ENCODE data around the gene OR1M1. TPM values are rescaled to one million over a fixed set of nuclear protein-coding genes. Genes with fewer than 3 reads are reported as not detected.
"Not testable (repeated sequence)": the region's sequence is repeated elsewhere in the genome, so short reads cannot be mapped to it uniquely, and the experiment has no call there.

Gene OR1M1, protein sequence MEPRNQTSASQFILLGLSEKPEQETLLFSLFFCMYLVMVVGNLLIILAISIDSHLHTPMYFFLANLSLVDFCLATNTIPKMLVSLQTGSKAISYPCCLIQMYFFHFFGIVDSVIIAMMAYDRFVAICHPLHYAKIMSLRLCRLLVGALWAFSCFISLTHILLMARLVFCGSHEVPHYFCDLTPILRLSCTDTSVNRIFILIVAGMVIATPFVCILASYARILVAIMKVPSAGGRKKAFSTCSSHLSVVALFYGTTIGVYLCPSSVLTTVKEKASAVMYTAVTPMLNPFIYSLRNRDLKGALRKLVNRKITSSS
- total RNA-seq: not detected

DNA sequence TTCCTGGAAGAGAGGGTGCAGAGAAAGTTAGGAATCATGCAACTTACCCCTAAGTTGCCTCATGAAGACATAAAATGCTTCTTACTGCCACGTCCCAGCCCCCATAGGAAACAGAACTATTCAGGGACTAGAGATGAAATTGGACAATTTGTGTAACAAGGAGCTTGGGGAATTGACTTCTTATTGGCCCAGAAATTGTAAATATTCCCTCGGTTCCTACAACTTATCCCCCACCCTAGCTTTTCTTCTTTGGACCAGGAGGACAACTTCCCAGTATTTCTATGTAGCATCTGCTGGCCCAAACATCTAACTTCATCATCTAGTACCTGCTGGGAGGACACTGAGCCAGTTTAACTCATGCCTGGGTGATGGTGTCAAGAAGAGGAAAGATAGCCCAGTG, at the start of gene OR1M1:
OR1M1 (plus strand) TSS at position 301 of the 400 bp plus-strand sequence. CDS start 6,184 bp downstream, outside the sequence.
- H3K4me3 Mint-ChIP-seq: no peak within 1 kb of the TSS
- H3K27me3 Mint-ChIP-seq: peaks cover 2% of the 10 kb centered on the region
- H3K9me3 Mint-ChIP-seq (ENCODE audit: low read depth): no peaks in the 10 kb centered on the region
- no peaks in the 10 kb centered on the region for H3K36me3 Mint-ChIP-seq
- DNase-seq: no peak
- no peak for ATAC-seq
- H3K27ac Mint-ChIP-seq: no peak within 1 kb of the TSS
- CTCF ChIA-PET: no interaction called here
- no peaks in the 10 kb centered on the region for H3K4me1 Mint-ChIP-seq

DNA sequence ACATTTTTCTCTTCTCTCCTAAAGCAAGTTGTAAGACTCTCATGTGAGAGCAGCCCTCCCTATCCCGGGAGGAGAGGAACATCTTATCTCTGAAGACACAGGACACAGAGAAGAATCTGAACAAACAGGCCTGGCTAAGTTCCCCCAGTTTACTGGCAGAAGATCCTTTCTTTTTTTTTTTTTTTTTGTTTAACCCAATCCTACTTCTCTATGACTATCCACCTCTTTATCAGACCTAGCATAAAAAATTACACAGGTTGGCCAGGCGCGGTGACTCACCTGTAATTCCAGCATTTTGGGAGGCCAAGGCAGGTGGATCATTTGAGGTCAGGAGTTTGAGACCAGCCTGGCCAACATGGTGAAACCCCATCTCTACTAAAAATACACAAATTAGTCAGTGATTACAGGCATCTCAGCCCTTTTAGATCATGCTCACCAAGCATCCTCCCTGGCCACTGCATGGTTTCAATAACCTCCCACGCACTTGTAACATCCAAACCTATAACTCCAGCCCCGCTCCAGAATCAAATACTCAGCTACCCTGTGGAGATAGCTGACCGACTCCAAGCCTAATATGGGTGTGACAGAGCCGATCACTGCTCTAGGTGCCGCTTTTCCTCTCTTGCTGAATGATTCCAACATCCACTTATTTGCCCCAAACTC, 49.3 kb upstream of the OR1M1 start:
- H3K4me3 Mint-ChIP-seq: no peak overlapping the region
- H3K27ac Mint-ChIP-seq: no peak overlapping the region
- H3K4me1 Mint-ChIP-seq: no peaks in the 10 kb centered on the region
- H3K9me3 Mint-ChIP-seq (ENCODE audit: low read depth): no peaks in the 10 kb centered on the region
- H3K27me3 Mint-ChIP-seq: no peaks in the 10 kb centered on the region
- ATAC-seq (no peak), DNase-seq (no peak)
- CTCF ChIA-PET: no interaction called here
- H3K36me3 Mint-ChIP-seq: no peaks in the 10 kb centered on the region

DNA sequence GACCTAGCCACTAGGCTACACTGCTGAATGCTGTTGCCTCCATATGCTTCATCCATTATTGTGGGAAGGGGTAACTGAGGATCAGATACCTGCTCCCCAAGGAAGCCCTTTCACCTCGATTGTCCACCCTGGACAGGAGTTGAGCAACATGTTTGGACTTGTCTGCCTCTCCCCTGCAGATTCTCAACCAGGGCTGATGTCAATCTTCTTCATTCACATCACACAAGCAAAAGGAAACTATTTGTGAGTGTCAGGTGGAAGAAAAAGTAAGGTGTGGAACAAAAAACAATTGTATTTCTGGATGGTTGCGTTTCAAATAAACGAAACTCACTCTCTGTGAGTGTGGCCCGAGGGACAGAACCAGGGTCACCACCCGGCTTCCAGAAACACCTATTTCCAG, 47.1 kb upstream of the OR1M1 start:
- DNase-seq (no peak), ATAC-seq (no peak)
- H3K4me3 Mint-ChIP-seq: no peak overlapping the region
- no peaks in the 10 kb centered on the region for H3K4me1 Mint-ChIP-seq
- no peaks in the 10 kb centered on the region for H3K36me3 Mint-ChIP-seq
- no peaks in the 10 kb centered on the region for H3K9me3 Mint-ChIP-seq (ENCODE audit: low read depth)
- CTCF ChIA-PET: no interaction called here
- H3K27me3 Mint-ChIP-seq: no peaks in the 10 kb centered on the region
- H3K27ac Mint-ChIP-seq: no peak overlapping the region

DNA sequence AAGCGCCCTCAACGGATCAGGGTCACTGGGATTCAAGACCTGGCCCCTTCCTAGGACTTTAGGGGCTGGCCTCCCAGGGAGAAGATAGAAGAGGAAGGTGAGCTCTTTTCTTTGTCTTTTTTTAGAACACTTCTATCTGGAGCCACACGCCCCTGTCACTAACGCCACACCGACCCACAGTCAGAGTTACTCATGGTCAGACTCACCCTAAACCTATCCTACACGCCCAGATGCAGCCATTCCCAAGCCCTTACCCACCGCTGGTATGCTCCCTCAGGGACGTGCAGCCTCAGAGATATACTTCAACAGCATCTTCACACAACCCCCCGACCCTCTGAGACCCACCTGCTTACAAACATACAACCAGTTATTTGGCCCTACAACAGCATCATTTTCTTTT, 46.7 kb upstream of the OR1M1 start:
- H3K4me1 Mint-ChIP-seq: no peaks in the 10 kb centered on the region
- ATAC-seq: no peak

DNA sequence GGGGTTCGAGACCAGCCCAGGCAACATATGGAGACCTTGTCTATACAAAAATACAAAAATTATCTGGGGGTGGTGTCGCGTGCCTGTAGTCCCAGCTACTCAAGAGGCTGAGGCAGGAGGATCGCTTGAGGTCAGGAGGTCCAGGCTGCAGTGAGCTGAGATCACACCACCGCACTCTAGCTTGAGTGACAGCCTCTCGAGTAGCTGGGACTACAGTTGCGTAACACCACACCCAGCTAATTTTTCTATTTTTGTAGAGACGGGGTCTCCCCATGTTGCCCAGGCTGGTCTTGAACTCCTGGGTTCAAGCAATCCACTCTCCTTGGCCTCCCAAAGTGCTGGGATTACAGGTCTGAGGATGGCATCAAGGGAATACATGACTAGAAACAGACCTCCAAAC, 45.8 kb upstream of the OR1M1 start:
- CTCF ChIA-PET: no interaction called here
- no peaks in the 10 kb centered on the region for H3K27me3 Mint-ChIP-seq

More for the DNA sequence above, 46.7 kb upstream of the OR1M1 start:
- Mint-ChIP-seq H3K9me3 (ENCODE audit: low read depth) (no peaks in the 10 kb centered on the region), H3K4me3 (no peak overlapping the region), H3K27ac (no peak overlapping the region), H3K36me3 (no peaks in the 10 kb centered on the region), H3K27me3 (no peaks in the 10 kb centered on the region)
- DNase-seq: no peak
- CTCF ChIA-PET: no interaction called here

DNA sequence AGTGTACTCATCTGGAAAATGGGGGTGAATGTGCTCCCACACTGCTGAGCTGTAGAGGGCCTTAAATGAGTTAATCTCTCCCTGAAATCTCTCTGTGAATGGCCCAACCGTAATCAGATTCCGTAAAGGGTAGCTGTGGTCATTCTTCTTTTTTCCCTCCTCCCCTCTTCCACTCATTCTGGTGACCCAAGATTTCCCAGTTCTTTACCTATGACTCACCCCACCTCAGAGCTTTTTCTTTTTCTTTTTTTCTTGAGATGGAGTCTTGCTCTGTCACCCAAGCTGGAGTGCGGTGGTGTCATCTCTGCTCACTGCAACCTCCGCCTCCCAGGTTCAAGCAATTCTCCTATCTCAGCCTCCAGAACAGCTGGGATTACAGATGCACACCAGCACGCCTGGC, 43.3 kb upstream of the OR1M1 start:
- Mint-ChIP-seq H3K4me3 (no peak overlapping the region), H3K36me3 (no peaks in the 10 kb centered on the region), H3K9me3 (ENCODE audit: low read depth) (no peaks in the 10 kb centered on the region), H3K27me3 (no peaks in the 10 kb centered on the region), H3K27ac (no peak overlapping the region), H3K4me1 (no peaks in the 10 kb centered on the region)
- DNase-seq (no peak), ATAC-seq (no peak)
- CTCF ChIA-PET: no interaction called here

More for the DNA sequence above, 45.8 kb upstream of the OR1M1 start:
- Mint-ChIP-seq H3K36me3 (no peaks in the 10 kb centered on the region), H3K4me1 (no peaks in the 10 kb centered on the region), H3K27ac (no peak overlapping the region), H3K9me3 (ENCODE audit: low read depth) (no peaks in the 10 kb centered on the region), H3K4me3 (no peak overlapping the region)
- DNase-seq: no peak
- no peak for ATAC-seq

DNA sequence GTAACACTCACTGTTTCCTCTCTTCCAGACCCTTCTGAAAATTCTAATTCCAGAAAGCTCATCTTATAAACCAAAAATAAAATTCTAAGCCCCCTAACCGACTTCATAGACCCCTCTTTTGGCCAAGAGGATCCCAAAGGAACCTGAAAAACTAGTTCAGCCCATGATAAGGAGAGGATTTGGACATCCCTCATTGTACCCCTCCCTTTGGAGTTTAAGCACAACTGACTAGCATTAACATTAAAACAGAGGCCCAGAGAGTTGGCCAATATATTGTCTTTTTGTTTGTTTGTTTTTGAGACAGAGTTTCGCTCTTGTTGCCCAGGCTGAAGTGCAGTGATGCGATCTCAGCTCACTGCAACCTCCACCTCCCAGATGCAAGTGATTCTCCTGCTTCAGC, 42.4 kb upstream of the OR1M1 start:
- Mint-ChIP-seq H3K4me3 (no peak overlapping the region), H3K9me3 (ENCODE audit: low read depth) (no peaks in the 10 kb centered on the region), H3K4me1 (no peaks in the 10 kb centered on the region), H3K27me3 (no peaks in the 10 kb centered on the region), H3K27ac (no peak overlapping the region), H3K36me3 (no peaks in the 10 kb centered on the region)
- CTCF ChIA-PET: no interaction called here
- no peak for DNase-seq
- ATAC-seq: no peak

DNA sequence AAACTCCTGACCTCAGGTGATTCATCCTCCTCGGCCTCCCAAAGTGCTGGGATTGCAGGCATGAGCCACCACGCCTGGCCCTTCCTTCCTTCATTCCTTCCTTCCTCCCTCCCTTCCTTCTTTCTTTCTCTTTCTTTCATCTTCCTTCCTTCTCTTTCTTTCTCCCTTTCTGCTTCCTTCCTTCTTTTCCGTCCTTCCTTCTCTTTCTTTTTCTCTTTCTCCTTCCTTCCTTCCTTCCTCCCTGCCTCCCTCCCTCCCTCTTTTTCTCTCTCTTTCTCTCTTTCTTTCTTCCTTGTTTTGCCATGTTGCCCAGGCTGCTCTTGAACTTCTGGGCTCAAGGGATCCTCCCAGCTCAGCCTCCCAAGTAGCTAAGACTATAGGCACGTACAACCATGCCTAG, 40.2 kb upstream of the OR1M1 start:
- H3K4me3 Mint-ChIP-seq: no peak overlapping the region
- no peaks in the 10 kb centered on the region for H3K27me3 Mint-ChIP-seq
- no peaks in the 10 kb centered on the region for H3K9me3 Mint-ChIP-seq (ENCODE audit: low read depth)
- H3K27ac Mint-ChIP-seq: no peak overlapping the region
- no peak for ATAC-seq
- DNase-seq: no peak
- CTCF ChIA-PET: no interaction called here
- H3K4me1 Mint-ChIP-seq: no peaks in the 10 kb centered on the region
- H3K36me3 Mint-ChIP-seq: no peaks in the 10 kb centered on the region

DNA sequence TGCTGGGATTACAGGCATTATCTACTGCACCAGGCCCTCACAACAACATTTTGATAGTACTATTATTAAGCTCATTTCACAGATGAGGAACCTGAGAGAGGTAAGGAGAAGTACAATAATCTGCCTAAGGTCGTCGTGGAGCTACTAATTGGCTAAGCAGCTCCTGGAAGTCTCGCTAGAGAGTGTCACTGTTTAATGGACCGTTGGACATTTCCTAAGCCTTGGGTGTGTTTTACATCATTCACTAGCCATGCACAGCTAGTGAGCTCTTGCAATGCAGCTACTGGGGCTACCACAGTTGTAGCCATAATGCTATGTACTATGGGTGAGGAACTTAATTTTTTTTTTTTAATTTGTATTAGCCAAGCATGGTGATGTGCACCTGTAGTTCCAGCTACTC, 34.0 kb upstream of the OR1M1 start:
- CTCF ChIA-PET: no interaction called here
- Mint-ChIP-seq H3K36me3 (no peaks in the 10 kb centered on the region), H3K4me1 (no peaks in the 10 kb centered on the region), H3K27ac (no peak overlapping the region), H3K4me3 (no peak overlapping the region), H3K27me3 (no peaks in the 10 kb centered on the region), H3K9me3 (ENCODE audit: low read depth) (no peaks in the 10 kb centered on the region)
- ATAC-seq: no peak
- DNase-seq: no peak

DNA sequence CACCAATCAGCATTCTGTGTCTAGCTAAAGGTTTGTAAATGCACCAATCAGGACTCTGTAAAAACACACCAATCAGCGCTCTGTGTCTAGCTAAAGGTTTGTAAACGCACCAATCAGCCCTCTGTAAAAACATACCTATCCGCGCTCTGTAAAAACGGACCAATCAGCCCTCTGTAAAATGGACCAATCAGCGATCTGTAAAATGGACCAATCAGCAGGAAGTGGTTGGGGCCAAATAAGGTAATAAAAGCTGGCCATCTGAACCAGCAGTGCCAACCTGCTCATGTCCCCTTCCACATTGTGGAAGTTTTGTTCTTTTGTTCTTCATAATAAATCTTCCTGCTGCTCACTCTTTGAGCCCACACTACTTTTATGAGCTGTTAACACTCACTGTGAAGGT, 33.2 kb upstream of the OR1M1 start:
- H3K36me3 Mint-ChIP-seq; ATAC-seq; H3K27ac Mint-ChIP-seq; H3K27me3 Mint-ChIP-seq; H3K4me3 Mint-ChIP-seq; H3K4me1 Mint-ChIP-seq; H3K9me3 Mint-ChIP-seq (ENCODE audit: low read depth); DNase-seq; CTCF ChIA-PET: not testable (repeated sequence)

DNA sequence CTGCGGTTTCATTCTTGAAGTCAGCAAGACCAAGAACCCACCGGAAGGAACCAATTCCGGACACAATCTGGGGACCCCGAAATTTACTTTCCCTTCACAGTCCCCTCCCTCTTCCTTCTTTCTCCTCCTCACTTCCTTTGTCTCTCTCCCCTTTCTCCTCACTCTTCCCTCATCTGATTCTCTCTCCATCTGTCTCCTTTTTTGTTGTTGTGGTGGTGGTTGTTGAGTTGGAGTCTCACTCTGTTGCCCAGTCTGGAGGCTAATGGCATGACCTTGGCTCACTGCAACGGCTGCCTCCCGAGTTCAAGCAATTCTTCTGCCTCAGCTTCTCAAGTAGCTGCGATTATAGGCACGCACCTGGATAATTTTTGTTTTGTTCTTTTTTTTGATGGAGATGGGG, 32.7 kb upstream of the OR1M1 start:
- Mint-ChIP-seq H3K4me3 (no peak overlapping the region), H3K9me3 (ENCODE audit: low read depth) (no peaks in the 10 kb centered on the region), H3K4me1 (no peaks in the 10 kb centered on the region), H3K27me3 (no peaks in the 10 kb centered on the region), H3K27ac (no peak overlapping the region), H3K36me3 (no peaks in the 10 kb centered on the region)
- DNase-seq: no peak
- ATAC-seq: no peak
- CTCF ChIA-PET: no interaction called here

DNA sequence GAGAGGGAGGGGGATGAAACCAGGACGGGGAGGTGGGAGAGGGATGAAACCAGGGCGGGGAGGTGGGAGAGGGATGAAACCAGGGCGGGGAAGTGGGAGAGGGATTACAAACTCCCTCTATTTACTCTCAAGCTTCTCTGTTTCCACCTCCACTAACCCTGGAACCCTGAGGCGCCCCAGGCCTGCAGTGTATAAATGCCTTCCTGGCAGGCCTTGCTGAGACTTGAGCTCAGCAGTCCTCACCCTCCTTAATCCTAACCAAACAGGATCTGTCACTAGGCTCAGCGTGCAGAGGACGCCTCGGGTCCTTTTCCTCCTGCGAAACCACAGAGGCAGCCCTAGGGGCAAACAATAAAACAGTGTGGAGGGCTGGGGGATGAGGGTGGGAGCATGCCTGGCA, 32.1 kb upstream of the OR1M1 start:
- DNase-seq (no peak), ATAC-seq (no peak)
- H3K27me3 Mint-ChIP-seq: no peaks in the 10 kb centered on the region
- H3K9me3 Mint-ChIP-seq (ENCODE audit: low read depth): no peaks in the 10 kb centered on the region
- H3K27ac Mint-ChIP-seq: no peak overlapping the region
- H3K36me3 Mint-ChIP-seq: no peaks in the 10 kb centered on the region
- H3K4me1 Mint-ChIP-seq: no peaks in the 10 kb centered on the region
- no peak overlapping the region for H3K4me3 Mint-ChIP-seq
- CTCF ChIA-PET: no interaction called here

DNA sequence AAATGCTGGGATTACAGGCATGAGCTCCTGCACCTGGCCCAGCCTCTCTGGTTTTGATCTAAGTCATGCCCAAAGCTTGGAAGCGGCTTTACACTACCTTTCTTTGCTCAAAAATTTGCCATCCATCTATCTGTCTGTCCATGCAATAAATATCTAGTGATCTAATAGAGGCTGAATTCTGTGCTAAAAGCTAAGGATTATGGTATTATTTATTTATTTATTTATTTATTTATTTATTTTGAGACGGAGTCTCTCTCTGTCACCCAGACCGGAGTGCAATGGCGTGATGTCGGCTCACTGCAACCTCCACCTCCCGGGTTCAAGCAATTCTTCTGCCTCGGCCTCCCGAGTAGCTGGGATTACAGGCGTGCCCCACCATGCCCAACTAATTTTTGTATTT, 30.7 kb upstream of the OR1M1 start:
- ATAC-seq; H3K4me3 Mint-ChIP-seq; CTCF ChIA-PET; H3K27me3 Mint-ChIP-seq; H3K27ac Mint-ChIP-seq; H3K9me3 Mint-ChIP-seq (ENCODE audit: low read depth); DNase-seq; H3K4me1 Mint-ChIP-seq; H3K36me3 Mint-ChIP-seq: not testable (repeated sequence)

DNA sequence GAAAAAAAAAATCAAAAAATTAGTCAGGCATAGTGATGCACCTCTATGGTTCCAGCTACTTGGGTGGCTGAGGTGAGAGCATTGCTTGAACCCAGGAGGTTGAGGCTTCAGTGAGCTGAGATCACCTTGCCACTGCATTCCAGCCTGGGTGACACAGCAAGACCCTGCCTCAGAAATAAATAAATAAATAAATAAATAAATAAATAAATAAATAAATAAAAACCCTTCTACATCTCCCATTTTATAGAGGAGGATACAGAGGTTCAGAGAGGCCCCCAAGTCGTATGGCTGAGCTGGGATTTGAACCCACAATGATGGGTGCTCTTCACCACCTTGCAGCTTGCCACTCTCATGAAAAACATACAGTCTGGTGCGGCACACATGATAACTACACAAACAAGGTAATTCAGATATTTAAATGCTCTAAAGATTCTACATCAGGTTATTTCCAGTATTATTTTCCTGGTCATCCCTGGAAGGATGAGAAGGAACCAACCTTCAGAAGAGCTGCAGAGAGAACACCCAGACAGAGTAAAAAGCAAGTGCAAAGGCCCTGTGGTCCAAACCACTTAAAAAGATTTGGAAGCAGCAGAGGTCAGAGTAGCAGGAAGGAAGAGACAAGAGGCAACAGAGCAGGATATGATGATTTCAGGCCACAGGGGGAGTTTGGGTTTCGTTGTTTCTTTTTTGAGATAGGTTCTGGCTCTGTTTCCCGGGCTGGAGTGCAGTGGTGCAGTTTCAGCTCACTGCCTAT, 29.2 kb upstream of the OR1M1 start:
- Mint-ChIP-seq H3K27ac (no peak overlapping the region), H3K36me3 (no peaks in the 10 kb centered on the region), H3K4me3 (no peak overlapping the region), H3K9me3 (ENCODE audit: low read depth) (no peaks in the 10 kb centered on the region), H3K4me1 (no peaks in the 10 kb centered on the region), H3K27me3 (no peaks in the 10 kb centered on the region)
- CTCF ChIA-PET: no interaction called here
- no peak for ATAC-seq
- DNase-seq: no peak
